Kidney tubule cell (primary cell): ENCODE measurements around the gene LRRC57.

Source experiments
- DNase-seq: peaks from one replicate; pipeline ENCODE4 v3.0.0-alpha.2; 2018; ENCODE audit warnings: low spot score

The LRRC57 gene

GRCh38 chr15:42490671-42491538 lies 57.7 kb downstream of the LRRC57 start, which contains the start of gene ZNF106:
ZNF106 (minus strand) TSS chr15:42491141; CDS start chr15:42472289, 18,852 bp downstream.
- peak; percentile 93 for DNase-seq

GRCh38 chr15:42490291-42490670 lies 58.3 kb downstream of the LRRC57 start:
- peak; percentile 15 for DNase-seq
